Measurements from ENCODE around the gene HIPK3.

Gene HIPK3

GRCh38 chr11:33262011-33262645, 4.9 kb downstream of the HIPK3 start:
- Histone ChIP-seq H3K27me3 (no peaks in the 10 kb centered on the region), H3K27ac (peak overlapping the region; percentile 60), H3K9me3 (no peaks in the 10 kb centered on the region), H3K4me1 (ENCODE audit: control insufficient read depth in 1 of 2, insufficient read depth in 1 of 2, low read depth in 1 of 2, low read length in 1 of 2) (peaks cover 67 to 72% of the 10 kb centered on the region in 2 experiments), H3K36me3 (no peaks in the 10 kb centered on the region), H3K4me3 (ENCODE audit: low read depth in 1 of 2, low read length in 1 of 2) (no peak overlapping the region)
- TF ChIP-seq CTCF (IDR thresholded peaks at IDR 0.05): no peak

DNA sequence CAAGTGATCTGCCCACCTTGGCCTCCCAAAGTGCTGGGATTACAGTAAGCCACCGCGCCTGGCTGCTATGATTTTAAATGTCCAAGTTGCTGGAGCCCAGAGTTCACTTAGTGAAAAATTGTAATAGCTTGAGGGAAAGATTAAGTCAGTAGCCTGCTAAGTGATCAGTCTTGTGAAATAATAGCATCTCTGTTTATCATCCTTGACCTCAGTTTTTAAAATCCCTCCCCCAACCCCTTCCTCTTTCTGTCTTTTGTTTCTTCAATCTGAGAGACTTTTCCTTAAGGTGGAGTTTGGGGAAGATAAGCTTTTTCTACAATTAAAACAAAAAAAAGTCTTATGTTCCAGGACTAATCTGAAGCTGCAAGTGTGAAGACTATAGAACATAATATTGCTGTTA, 6.4 kb downstream of the HIPK3 start:
- Histone ChIP-seq H3K27me3 (no peaks in the 10 kb centered on the region), H3K4me3 (ENCODE audit: low read depth in 1 of 2, low read length in 1 of 2) (peak overlapping the region; percentile 31 to 35), H3K36me3 (no peaks in the 10 kb centered on the region), H3K27ac (peak overlapping the region; percentile 74), H3K9me3 (no peaks in the 10 kb centered on the region), H3K4me1 (ENCODE audit: control insufficient read depth in 1 of 2, insufficient read depth in 1 of 2, low read depth in 1 of 2, low read length in 1 of 2) (peaks cover 67 to 72% of the 10 kb centered on the region in 2 experiments)
- TF ChIP-seq CTCF (IDR thresholded peaks at IDR 0.05): no peak

- TF ChIP-seq CTCF (IDR thresholded peaks at IDR 0.05): no peak
- peaks cover 62 to 64% of the 10 kb centered on the region in 2 experiments for H3K4me1 ChIP-seq (ENCODE audit: control insufficient read depth in 1 of 2, insufficient read depth in 1 of 2, low read depth in 1 of 2, low read length in 1 of 2)
- H3K36me3 ChIP-seq: no peaks in the 10 kb centered on the region
- H3K4me3 ChIP-seq (ENCODE audit: low read depth in 1 of 2, low read length in 1 of 2): no peak overlapping the region
- H3K27ac ChIP-seq: no peak overlapping the region
- H3K27me3 ChIP-seq: no peaks in the 10 kb centered on the region
- no peaks in the 10 kb centered on the region for H3K9me3 ChIP-seq
Observed at GRCh38 chr11:33264926-33265325, 7.7 kb downstream of the HIPK3 start.

DNA sequence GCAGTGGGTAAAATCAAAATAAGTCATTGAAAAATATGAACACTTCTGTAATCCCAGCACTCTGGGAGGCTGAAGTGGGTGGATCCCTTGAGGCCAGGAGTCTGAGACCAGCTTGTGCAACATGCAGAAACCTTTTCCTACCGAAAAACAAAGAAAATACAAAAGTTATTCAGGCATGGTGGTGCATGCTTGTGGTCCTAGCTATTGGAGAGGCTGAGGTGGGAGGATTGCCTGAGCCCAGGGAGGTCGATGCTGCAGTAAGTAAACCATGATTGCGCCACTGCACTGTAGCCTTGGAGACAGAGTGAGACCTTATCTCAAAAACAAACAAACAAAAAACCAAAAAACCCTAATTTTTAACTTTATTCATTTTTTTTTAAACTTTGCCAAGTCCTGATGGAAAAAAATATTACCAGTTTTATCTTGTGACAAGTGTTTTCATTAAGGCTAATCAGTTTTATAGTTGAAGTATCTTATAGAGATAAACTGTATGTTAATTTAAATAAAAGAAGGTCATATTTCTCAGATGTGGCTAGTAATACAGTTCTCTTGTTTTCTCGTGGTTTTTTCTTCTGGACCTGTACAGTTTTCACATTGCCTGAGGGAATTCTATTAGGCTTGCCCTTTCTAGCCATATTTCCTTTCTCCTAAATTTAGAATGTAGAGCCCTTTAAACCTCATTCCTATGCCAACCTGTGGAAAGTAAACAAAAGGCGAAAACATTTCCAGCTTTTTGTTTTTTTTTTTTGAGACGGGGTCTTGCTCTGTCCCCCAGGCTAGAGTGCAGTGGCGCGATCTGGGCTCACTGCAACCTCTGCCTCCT, 9.4 kb downstream of the HIPK3 start:
- Histone ChIP-seq H3K9me3 (no peaks in the 10 kb centered on the region), H3K4me1 (ENCODE audit: control insufficient read depth in 1 of 2, insufficient read depth in 1 of 2, low read depth in 1 of 2, low read length in 1 of 2) (peaks cover 46 to 56% of the 10 kb centered on the region in 2 experiments), H3K27ac (peak overlapping the region; percentile 49), H3K36me3 (no peaks in the 10 kb centered on the region), H3K4me3 (ENCODE audit: low read depth in 1 of 2, low read length in 1 of 2) (no peak overlapping the region), H3K27me3 (no peaks in the 10 kb centered on the region)
- TF ChIP-seq CTCF (IDR thresholded peaks at IDR 0.05): no peak

DNA sequence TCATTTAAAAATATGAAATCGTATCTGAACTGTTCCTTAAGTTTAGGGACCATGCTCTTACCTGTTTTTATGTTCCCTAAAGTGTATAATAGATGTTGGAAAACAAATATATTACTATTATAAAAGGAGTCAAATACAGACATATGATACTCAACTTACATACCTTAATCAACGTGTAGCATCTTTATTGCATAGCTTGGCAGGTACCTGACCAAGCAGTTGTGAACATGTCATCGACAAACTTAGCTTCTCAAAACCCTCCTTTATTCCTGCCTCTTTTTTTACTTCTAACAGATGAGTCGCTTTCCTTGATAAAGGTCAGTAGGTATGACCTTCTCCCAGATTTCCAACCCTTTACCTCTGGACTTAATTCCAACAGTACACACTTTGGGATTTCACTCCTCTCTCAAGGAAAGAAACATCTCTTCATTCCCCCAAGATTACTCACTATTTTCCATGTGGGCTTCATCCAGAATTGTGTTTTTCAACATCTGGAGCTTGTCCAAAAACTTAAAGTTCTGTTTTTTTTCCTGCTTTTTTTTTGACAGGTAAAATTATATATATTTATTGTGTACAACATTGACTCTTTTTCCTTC, 11.9 kb downstream of the HIPK3 start:
- Histone ChIP-seq H3K27ac (no peak overlapping the region), H3K4me3 (ENCODE audit: low read depth in 1 of 2, low read length in 1 of 2) (no peak overlapping the region), H3K36me3 (no peaks in the 10 kb centered on the region), H3K4me1 (ENCODE audit: control insufficient read depth in 1 of 2, insufficient read depth in 1 of 2, low read depth in 1 of 2, low read length in 1 of 2) (peaks cover 26 to 39% of the 10 kb centered on the region in 2 experiments), H3K27me3 (no peaks in the 10 kb centered on the region), H3K9me3 (no peaks in the 10 kb centered on the region)
- no peak for TF ChIP-seq CTCF (IDR thresholded peaks at IDR 0.05)

Data from neutrophil (primary cell).